SK-N-SH treated with all-trans-retinoic acid at 6 μM for 48 hours (cell line): Measurements from ENCODE around the gene GABBR2.

Source experiments
- ATAC-seq: fragments of 200-7000 bp; cut with Tn5 transposase; 3 replicates; pipeline ENCODE4 v1.9.1; 2020; ENCODE audit warnings: mild to moderate bottlenecking, moderate library complexity
- ARNTL ChIP-seq: fragments of 450-650 bp; formaldehyde crosslinking; IDR thresholded peaks from 2 replicates; pipeline ENCODE4 v1.5.0; 2020; ENCODE audit warnings: low read depth, mild to moderate bottlenecking, moderate library complexity, borderline replicate concordance
- ESRRG ChIP-seq: fragments of 250-450 bp; sonication (Bioruptor Pico); IDR thresholded peaks from 2 replicates; pipeline ENCODE4 v1.6.1; 2021; ENCODE audit warnings: mild to moderate bottlenecking
- GLIS3 ChIP-seq: fragments of 250-450 bp; sonication (Bioruptor Pico); IDR thresholded peaks from 2 replicates; pipeline ENCODE4 v1.5.0; 2020; ENCODE audit warnings: mild to moderate bottlenecking, moderate library complexity
- OSR1 ChIP-seq: fragments of 250-450 bp; sonication (Bioruptor Pico); IDR thresholded peaks from 2 replicates; pipeline ENCODE4 v1.8.0; 2022; ENCODE audit warnings: moderate library complexity, mild to moderate bottlenecking, inconsistent platforms
- RARB ChIP-seq: fragments of 250-450 bp; sonication (Bioruptor Pico); IDR thresholded peaks from 2 replicates; pipeline ENCODE4 v1.8.0; 2021; ENCODE audit warnings: mild to moderate bottlenecking, moderate library complexity
- SNAI2 ChIP-seq: fragments of 250-450 bp; sonication (Bioruptor Pico); IDR thresholded peaks from 2 replicates; pipeline ENCODE4 v1.5.0; 2020; ENCODE audit warnings: mild to moderate bottlenecking, moderate library complexity
- TCF4 ChIP-seq: fragments of 250-450 bp; sonication (Bioruptor Pico); IDR thresholded peaks from 2 replicates; pipeline ENCODE4 v1.8.0; 2021; ENCODE audit warnings: mild to moderate bottlenecking, moderate library complexity, borderline replicate concordance
- TOX ChIP-seq: fragments of 250-450 bp; sonication (Bioruptor Pico); IDR thresholded peaks from 2 replicates; pipeline ENCODE4 v1.8.0; 2021; ENCODE audit warnings: mild to moderate bottlenecking, moderate library complexity, borderline replicate concordance
- ZC3H10 ChIP-seq: fragments of 250-450 bp; sonication (Bioruptor Pico); IDR thresholded peaks from 2 replicates; pipeline ENCODE4 v1.5.1; 2021; ENCODE audit warnings: mild to moderate bottlenecking, moderate library complexity
- ZFP30 ChIP-seq: fragments of 450-650 bp; formaldehyde crosslinking; IDR thresholded peaks from 2 replicates; pipeline ENCODE4 v1.5.0; 2022; ENCODE audit warnings: mild to moderate bottlenecking, moderate library complexity
- ZNF565 ChIP-seq: fragments of 450-650 bp; formaldehyde crosslinking; conservative IDR thresholded peaks from 2 replicates; pipeline ENCODE4 v1.5.0; 2020; ENCODE audit warnings: low read depth, mild to moderate bottlenecking, moderate library complexity
- ZNF70 ChIP-seq: fragments of 450-650 bp; formaldehyde crosslinking; IDR thresholded peaks from 2 replicates; pipeline ENCODE4 v1.5.0; 2020; ENCODE audit warnings: mild to moderate bottlenecking, moderate library complexity
- TF ChIP-seq, protein P1 (sequence below): fragments of 250-450 bp; sonication (Bioruptor Pico); IDR thresholded peaks from 2 replicates; pipeline ENCODE4 v1.8.0; 2020; ENCODE audit warnings: mild to moderate bottlenecking, moderate library complexity, borderline replicate concordance
- TF ChIP-seq, protein P2 (sequence below): fragments of 250-450 bp; sonication (Bioruptor Pico); IDR thresholded peaks from 2 replicates; pipeline ENCODE4 v1.5.0; 2020; ENCODE audit warnings: mild to moderate bottlenecking, moderate library complexity
- TF ChIP-seq, protein P3 (sequence below): fragments of 250-450 bp; sonication (Bioruptor Pico); IDR thresholded peaks from 2 replicates; pipeline ENCODE4 v1.5.1; 2020; ENCODE audit warnings: low read depth, mild to moderate bottlenecking, moderate library complexity
- TF ChIP-seq, protein P4 (sequence below): fragments of 250-450 bp; sonication (Bioruptor Pico); IDR thresholded peaks from 2 replicates; pipeline ENCODE4 v1.5.1; 2021; ENCODE audit warnings: mild to moderate bottlenecking, moderate library complexity

Gene GABBR2

DNA sequence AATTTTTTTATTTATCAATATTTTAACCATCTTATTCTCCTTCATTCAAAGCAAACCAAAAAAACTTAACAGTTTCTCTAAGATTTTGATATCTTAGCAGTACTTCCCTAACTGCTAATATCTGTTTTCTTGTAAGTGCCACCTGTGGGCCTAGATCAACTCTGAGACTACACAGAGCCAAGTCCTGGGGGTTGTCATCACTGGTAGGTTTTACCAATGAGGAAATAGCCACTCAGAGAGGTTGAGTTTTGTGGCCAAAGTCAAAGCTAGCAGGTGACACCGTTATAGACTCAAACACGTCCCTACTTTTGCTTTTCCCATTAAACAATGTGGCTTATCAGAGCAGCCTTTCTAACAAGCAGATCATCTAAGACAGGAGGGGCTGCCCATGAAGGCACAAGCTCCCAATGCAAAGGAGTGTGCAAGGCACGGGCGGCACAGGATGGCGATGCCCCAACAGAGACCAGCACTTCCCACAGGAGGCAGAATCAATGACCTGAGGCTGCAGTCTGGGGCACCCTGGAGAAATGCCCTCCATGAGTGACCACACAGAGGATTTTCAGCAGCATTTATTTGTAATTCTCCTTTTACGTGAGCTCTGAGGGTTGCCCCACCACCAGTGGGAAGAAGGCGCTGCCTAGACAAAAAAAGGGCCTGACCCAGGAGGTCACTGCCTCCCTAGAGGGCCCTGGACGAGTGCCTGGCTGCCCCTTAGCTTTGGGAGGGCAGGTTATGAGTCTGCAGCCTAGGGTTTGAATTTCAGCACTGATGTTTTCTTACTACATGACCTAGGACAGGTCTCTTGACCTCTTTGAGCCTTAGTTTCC lies 460.7 kb downstream of the GABBR2 start:
- no peak for ATAC-seq
- TF ChIP-seq ZFP30 (CRISPR knock-in tag) (no peak), OSR1 (no peak), ZNF70 (CRISPR knock-in tag) (no peak), ZNF565 (CRISPR knock-in tag) (no peak), TOX (no peak), TCF4 (CRISPR knock-in tag) (no peak), ARNTL (CRISPR knock-in tag) (no peak), SNAI2 (CRISPR knock-in tag) (no peak)
- TF ChIP-seq, protein P1, sequence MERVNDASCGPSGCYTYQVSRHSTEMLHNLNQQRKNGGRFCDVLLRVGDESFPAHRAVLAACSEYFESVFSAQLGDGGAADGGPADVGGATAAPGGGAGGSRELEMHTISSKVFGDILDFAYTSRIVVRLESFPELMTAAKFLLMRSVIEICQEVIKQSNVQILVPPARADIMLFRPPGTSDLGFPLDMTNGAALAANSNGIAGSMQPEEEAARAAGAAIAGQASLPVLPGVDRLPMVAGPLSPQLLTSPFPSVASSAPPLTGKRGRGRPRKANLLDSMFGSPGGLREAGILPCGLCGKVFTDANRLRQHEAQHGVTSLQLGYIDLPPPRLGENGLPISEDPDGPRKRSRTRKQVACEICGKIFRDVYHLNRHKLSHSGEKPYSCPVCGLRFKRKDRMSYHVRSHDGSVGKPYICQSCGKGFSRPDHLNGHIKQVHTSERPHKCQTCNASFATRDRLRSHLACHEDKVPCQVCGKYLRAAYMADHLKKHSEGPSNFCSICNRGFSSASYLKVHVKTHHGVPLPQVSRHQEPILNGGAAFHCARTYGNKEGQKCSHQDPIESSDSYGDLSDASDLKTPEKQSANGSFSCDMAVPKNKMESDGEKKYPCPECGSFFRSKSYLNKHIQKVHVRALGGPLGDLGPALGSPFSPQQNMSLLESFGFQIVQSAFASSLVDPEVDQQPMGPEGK (CRISPR knock-in tag) = no peak
- TF ChIP-seq, protein P2, sequence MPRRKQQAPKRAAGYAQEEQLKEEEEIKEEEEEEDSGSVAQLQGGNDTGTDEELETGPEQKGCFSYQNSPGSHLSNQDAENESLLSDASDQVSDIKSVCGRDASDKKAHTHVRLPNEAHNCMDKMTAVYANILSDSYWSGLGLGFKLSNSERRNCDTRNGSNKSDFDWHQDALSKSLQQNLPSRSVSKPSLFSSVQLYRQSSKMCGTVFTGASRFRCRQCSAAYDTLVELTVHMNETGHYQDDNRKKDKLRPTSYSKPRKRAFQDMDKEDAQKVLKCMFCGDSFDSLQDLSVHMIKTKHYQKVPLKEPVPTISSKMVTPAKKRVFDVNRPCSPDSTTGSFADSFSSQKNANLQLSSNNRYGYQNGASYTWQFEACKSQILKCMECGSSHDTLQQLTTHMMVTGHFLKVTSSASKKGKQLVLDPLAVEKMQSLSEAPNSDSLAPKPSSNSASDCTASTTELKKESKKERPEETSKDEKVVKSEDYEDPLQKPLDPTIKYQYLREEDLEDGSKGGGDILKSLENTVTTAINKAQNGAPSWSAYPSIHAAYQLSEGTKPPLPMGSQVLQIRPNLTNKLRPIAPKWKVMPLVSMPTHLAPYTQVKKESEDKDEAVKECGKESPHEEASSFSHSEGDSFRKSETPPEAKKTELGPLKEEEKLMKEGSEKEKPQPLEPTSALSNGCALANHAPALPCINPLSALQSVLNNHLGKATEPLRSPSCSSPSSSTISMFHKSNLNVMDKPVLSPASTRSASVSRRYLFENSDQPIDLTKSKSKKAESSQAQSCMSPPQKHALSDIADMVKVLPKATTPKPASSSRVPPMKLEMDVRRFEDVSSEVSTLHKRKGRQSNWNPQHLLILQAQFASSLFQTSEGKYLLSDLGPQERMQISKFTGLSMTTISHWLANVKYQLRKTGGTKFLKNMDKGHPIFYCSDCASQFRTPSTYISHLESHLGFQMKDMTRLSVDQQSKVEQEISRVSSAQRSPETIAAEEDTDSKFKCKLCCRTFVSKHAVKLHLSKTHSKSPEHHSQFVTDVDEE (CRISPR knock-in tag) = no peak

DNA sequence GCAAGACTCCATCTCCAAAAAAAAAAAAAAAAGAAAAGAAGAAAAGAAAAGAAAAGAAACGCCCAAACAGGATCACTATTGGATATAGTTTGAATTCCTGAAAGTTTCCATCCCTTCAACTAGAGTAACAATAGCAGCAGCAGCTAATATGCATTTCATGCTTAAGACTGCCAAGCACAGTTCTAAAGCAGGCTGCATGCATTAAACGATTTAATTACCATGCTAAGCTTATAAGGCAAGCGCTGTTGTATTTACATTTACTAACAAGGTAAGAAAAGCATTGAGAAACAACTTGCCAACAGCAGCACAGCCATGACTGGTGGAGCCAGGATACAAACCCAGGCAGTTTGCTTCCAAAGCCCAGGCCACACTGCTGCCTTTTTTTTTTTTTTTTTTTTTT lies 466.3 kb downstream of the GABBR2 start:
- no peak for ATAC-seq
- TF ChIP-seq, protein P3, sequence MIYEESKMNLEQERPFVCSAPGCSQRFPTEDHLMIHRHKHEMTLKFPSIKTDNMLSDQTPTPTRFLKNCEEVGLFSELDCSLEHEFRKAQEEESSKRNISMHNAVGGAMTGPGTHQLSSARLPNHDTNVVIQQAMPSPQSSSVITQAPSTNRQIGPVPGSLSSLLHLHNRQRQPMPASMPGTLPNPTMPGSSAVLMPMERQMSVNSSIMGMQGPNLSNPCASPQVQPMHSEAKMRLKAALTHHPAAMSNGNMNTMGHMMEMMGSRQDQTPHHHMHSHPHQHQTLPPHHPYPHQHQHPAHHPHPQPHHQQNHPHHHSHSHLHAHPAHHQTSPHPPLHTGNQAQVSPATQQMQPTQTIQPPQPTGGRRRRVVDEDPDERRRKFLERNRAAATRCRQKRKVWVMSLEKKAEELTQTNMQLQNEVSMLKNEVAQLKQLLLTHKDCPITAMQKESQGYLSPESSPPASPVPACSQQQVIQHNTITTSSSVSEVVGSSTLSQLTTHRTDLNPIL = no peak
- TF ChIP-seq ZNF565 (CRISPR knock-in tag) (no peak), GLIS3 (CRISPR knock-in tag) (no peak), ZFP30 (CRISPR knock-in tag) (no peak)
- TF ChIP-seq, protein P2 (CRISPR knock-in tag) = no peak
- TF ChIP-seq, all 23 proteins: peak for 0

DNA sequence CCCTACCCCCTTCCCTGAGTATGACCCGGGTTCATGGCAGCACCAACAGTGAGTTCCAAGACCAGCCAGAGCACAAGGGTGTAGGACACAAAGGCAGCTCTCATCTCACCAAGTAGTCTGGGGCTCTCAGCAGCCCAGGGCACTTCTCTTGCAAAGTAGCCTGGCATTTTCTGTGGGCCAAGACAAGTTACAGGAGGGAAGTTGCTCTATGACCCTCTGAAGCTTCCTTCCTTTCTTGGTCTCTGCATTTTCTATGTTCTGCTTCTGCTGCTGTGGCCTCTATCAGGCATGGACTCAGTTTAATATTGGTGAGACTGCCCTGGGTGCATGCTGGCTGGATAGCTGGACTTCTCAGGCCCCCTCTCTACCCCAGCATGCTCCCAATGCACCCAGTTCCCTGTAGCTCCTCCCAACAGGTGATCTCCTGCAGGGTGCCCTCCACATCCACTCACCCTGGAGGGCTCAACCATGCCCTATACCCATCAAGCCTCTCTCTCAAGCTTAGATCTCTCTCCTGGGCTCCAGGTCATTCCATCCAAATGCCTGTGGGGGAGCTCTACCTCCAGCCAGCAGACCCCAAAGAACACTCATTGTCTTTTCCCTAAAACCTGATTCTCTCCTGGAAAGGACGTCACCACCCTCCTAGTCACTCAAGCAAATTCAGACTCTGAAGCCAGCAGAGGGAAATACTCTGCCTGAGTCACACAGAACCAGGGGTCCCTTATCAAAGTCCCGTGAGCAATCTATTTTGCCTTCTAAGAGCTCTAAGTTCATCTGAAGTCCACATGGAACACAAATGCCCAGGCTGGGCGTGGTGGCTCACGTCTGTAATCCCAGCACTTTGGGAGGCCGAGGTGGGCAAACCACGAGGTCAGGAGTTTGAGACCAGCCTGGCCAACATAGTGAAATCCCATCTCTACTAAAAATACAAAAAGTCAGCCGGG lies 467.1 kb downstream of the GABBR2 start:
- 0 out of 3 replicates have a peak, but pooled peaks have one; percentile 31 for ATAC-seq
- TF ChIP-seq GLIS3 (CRISPR knock-in tag) = no peak
- no peak for TF ChIP-seq ESRRG (CRISPR knock-in tag)
- TF ChIP-seq, protein P4, sequence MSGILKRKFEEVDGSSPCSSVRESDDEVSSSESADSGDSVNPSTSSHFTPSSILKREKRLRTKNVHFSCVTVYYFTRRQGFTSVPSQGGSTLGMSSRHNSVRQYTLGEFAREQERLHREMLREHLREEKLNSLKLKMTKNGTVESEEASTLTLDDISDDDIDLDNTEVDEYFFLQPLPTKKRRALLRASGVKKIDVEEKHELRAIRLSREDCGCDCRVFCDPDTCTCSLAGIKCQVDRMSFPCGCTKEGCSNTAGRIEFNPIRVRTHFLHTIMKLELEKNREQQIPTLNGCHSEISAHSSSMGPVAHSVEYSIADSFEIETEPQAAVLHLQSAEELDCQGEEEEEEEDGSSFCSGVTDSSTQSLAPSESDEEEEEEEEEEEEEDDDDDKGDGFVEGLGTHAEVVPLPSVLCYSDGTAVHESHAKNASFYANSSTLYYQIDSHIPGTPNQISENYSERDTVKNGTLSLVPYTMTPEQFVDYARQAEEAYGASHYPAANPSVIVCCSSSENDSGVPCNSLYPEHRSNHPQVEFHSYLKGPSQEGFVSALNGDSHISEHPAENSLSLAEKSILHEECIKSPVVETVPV = no peak
- TF ChIP-seq, protein P3 = no peak
- no peak for TF ChIP-seq ZC3H10 (CRISPR knock-in tag)
- no peak for TF ChIP-seq ZNF70 (CRISPR knock-in tag)
- TF ChIP-seq RARB (CRISPR knock-in tag) = no peak
